Uterus (tissue), 4 donors: ENCODE data around the gene HS3ST6. TPM values are rescaled to one million over a fixed set of nuclear protein-coding genes. Genes with fewer than 3 reads are reported as not detected.

ENCODE experiments used
- DNase-seq, 2 donors: peaks; one replicate each; pipeline ENCODE4 v3.0.0-alpha.2; 2019 to 2020
- H3K27ac ChIP-seq, 2 donors: fragments of 200-600 bp; sonication (generic); 1 replicate in 1 of 2; 2 replicates in 1 of 2; pipeline ENCODE4 v1.5.1; 2016 to 2018
- H3K27me3 ChIP-seq, 2 donors: fragments of 200-600 bp; sonication (generic); one replicate each; pipeline ENCODE4 v1.5.1; 2018 to 2019; ENCODE audit warnings: control low read depth in 1 of 2
- H3K36me3 ChIP-seq, 2 donors: fragments of 200-600 bp; sonication (generic); one replicate each; pipeline ENCODE4 v1.5.1; 2019; ENCODE audit warnings: control low read depth in 1 of 2
- H3K4me1 ChIP-seq, 2 donors: fragments of 200-600 bp; sonication (generic); one replicate each; pipeline ENCODE4 v1.5.1; 2018 to 2019; ENCODE audit warnings: control low read depth in 1 of 2
- H3K4me3 ChIP-seq, 2 donors: fragments of 200-600 bp; sonication (generic); 1 replicate in 1 of 2; 2 replicates in 1 of 2; pipeline ENCODE4 v1.5.1; 2018 to 2019; ENCODE audit warnings: mild to moderate bottlenecking in 1 of 2
- H3K9me3 ChIP-seq, 2 donors: fragments of 200-600 bp; sonication (generic); one replicate each; pipeline ENCODE4 v1.5.1; 2019; ENCODE audit warnings: control low read depth in 1 of 2
- CTCF ChIP-seq, 4 experiments: fragments of 200-600 bp in 2 of 4; fragments of 450-650 bp in 2 of 4; sonication (generic) in 2 of 4; IDR thresholded peaks; one replicate each; pipeline ENCODE4 v1.5.1; 2016 to 2019; ENCODE audit warnings: antibody characterized with exemption in 4 of 4, mild to moderate bottlenecking in 2 of 4, moderate library complexity in 1 of 4
- POLR2A ChIP-seq, 2 donors: fragments of 450-650 bp; IDR thresholded peaks; one replicate each; pipeline ENCODE4 v1.6.1; 2016; ENCODE audit warnings: antibody characterized with exemption in 2 of 2, mild to moderate bottlenecking in 1 of 2, moderate library complexity in 1 of 2
- intact Hi-C: fragments of 100-400 bp; cut with DNase I; formaldehyde crosslinking; loops from one replicate; pipeline ENCODE4 v1.15.1; 2023; ENCODE audit warnings: low total_unique reads
- total RNA-seq, 4 donors: library from RNA; depleted of rRNA in 3 of 4; stranded (reverse); fragments of >200 nt in 3 of 4; gene quantifications; one replicate each; pipeline versions ENCODE4 v1.1.0 to v1.2.4, GENCODE V29; 2014 to 2023
- donor health status: DM: yes; HTN: yes; CAD: no.

HS3ST6 gene
- total RNA-seq, 4 donors from 2014 or later = not detected

DNA sequence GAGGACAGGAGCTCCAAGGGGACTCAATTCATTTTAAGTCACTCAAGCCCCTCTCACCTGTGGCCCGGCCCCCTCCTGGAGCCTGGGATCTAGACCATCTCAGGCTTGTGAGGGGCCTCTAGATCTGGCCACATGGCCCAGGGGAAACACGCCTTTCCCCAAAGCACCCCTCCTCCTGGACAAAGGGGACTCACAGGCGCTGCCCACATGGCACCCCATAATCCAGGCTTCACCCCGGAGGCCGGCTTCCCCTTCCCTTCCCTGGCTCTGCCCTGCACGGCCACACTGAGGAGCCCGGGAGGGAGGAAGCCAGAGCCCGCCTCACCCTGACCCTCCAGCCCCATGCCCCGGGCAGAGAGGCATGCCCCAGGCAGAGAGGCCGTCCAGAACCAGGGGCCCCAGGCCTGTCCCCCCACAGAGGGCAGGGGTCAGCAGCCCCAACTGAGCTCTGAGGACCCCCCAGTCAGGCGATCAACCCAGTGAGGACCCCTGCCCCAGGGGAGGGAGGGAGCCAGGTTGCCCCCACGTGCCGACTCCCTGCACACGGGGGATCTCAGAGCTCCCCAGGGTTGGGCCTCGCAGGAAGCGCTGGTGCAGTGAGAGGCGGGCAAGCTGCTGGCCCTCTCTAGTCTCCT lies 10.9 kb downstream of the HS3ST6 start:
- H3K27me3 ChIP-seq = no peaks in the 10 kb centered on the region
- TF ChIP-seq CTCF (IDR thresholded peaks at IDR 0.05) (no peak), POLR2A (IDR thresholded peaks at IDR 0.05) (no peak)
- no peaks in the 10 kb centered on the region for H3K9me3 ChIP-seq
- intact Hi-C loops = no loop called here
- no peak for DNase-seq
- no peaks in the 10 kb centered on the region for H3K36me3 ChIP-seq
- no peaks in the 10 kb centered on the region for H3K4me1 ChIP-seq
- no peak overlapping the region for H3K4me3 ChIP-seq
- H3K27ac ChIP-seq = no peak overlapping the region

GRCh38 chr16:1906846-1907165 lies 11.4 kb downstream of the HS3ST6 start:
- Histone ChIP-seq H3K27ac (no peak overlapping the region), H3K36me3 (no peaks in the 10 kb centered on the region), H3K4me3 (no peak overlapping the region), H3K4me1 (no peaks in the 10 kb centered on the region), H3K27me3 (no peaks in the 10 kb centered on the region), H3K9me3 (no peaks in the 10 kb centered on the region)
- DNase-seq = no peak
- TF ChIP-seq CTCF (IDR thresholded peaks at IDR 0.05) = no peak
- TF ChIP-seq POLR2A (IDR thresholded peaks at IDR 0.05) = no peak
- intact Hi-C loops = no loop called here

GRCh38 chr16:1906055-1906845 lies 12.0 kb downstream of the HS3ST6 start:
- no peaks in the 10 kb centered on the region for H3K36me3 ChIP-seq
- no peak for DNase-seq

GRCh38 chr16:1903845-1904840 lies 14.1 kb downstream of the HS3ST6 start:
- DNase-seq = no peak
- Histone ChIP-seq H3K4me1 (no peaks in the 10 kb centered on the region), H3K36me3 (no peaks in the 10 kb centered on the region), H3K27ac (no peak overlapping the region), H3K4me3 (no peak overlapping the region), H3K27me3 (no peaks in the 10 kb centered on the region), H3K9me3 (no peaks in the 10 kb centered on the region)
- intact Hi-C loops = no loop called here
- TF ChIP-seq CTCF (IDR thresholded peaks at IDR 0.05) (no peak), POLR2A (IDR thresholded peaks at IDR 0.05) (no peak)

More at GRCh38 chr16:1906055-1906845, 12.0 kb downstream of the HS3ST6 start:
- no peaks in the 10 kb centered on the region for H3K4me1 ChIP-seq
- no peaks in the 10 kb centered on the region for H3K27me3 ChIP-seq
- no peaks in the 10 kb centered on the region for H3K9me3 ChIP-seq
- TF ChIP-seq POLR2A (IDR thresholded peaks at IDR 0.05) (no peak), CTCF (IDR thresholded peaks at IDR 0.05) (no peak)
- no peak overlapping the region for H3K4me3 ChIP-seq
- H3K27ac ChIP-seq = no peak overlapping the region
- intact Hi-C loops = no loop called here
